Ovary (tissue), 3 donors: ENCODE measurements around the gene STPG1.

Experiments used
- CTCF ChIP-seq, 3 donors: fragments of 450-650 bp in 2 of 3; fragments of 200-600 bp in 1 of 3; IDR thresholded peaks; one replicate each; pipeline versions ENCODE4 v1.5.1 to v1.8.0; 2016 to 2022; ENCODE audit warnings: antibody characterized with exemption in 3 of 3, mild to moderate bottlenecking in 1 of 3
- POLR2A ChIP-seq: fragments of 450-650 bp; IDR thresholded peaks from one replicate; pipeline ENCODE4 v1.6.1; 2017; ENCODE audit warnings: antibody characterized with exemption, mild to moderate bottlenecking, moderate library complexity
- donor health status: DM: no; HTN: no; CAD: no.

- TF ChIP-seq CTCF (IDR thresholded peaks at IDR 0.05) = no peak
- peak; percentile 11 for TF ChIP-seq POLR2A
These were observed 2.5 kb upstream of the STPG1 start for GRCh38 chr1:24415910-24416665.
